ENCODE results near the gene BUD31. TPM values are rescaled to one million over a fixed set of nuclear protein-coding genes. Genes with fewer than 3 reads are reported as not detected.

Gene BUD31
- total and polyA plus RNA-seq, 2 experiments from 2014 or later, result 77.1 to 247 TPM

DNA sequence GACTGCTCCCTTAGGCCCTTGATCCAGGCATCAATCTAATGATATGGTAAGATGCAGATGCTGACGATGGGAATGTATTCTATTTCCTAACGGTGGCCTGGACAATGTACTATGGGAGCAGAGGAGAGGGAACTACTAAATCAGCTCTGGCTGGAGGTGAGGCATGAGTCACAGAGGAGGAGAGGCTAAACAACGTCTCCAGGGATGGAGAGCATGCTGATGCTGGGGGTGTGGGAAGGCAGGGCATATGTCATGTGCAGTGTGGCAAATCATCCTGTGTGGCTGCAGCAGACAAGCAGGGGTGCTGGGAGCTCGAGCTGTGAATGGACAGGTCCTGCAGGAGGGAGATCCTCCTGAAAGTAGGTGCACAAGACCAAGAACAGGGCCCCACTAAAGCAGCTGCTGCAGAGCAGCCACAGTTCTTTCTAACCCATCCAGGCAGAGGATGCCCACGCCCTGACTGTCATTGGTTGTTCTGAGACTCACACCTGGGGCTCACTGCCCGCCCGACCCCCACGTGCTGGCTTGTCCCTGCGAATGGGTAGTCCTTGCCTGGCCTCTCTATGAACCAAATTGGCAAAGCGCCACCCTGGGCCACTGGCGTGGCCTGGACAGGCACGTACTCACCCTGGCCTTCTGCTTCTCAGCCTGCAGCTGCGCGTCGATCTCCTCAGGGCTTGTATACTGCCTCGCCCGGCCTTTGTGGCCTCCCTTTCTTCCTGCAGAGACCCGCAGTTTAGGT, 4.4 kb upstream of the BUD31 start:
- TF ChIP-seq JUNB (IDR thresholded peaks at IDR 0.05; ENCODE audit: unreplicated experiment) (no peak), STAT1 (IDR thresholded peaks at IDR 0.05; ENCODE audit: unreplicated experiment) (no peak), ZNF331 (CRISPR knock-in tag; IDR thresholded peaks at IDR 0.05; ENCODE audit: low read depth) (no peak), POLR2AphosphoS5 (IDR thresholded peaks at IDR 0.05; ENCODE audit: low read depth) (no peak; the same call in 1 of the 2 replicates), EZH2 (IDR thresholded peaks at IDR 0.05; ENCODE audit: low read depth, unreplicated experiment) (no peak), CREB1 (CRISPR knock-in tag; IDR thresholded peaks at IDR 0.05; ENCODE audit: low read depth) (no peak), NANOG (IDR thresholded peaks at IDR 0.05; ENCODE audit: borderline replicate concordance) (no peak), ZNF114 (CRISPR knock-in tag; IDR thresholded peaks at IDR 0.05) (no peak), EZH2phosphoT487 (IDR thresholded peaks at IDR 0.05; ENCODE audit: unreplicated experiment) (no peak)
- TF ChIP-seq, protein P1, sequence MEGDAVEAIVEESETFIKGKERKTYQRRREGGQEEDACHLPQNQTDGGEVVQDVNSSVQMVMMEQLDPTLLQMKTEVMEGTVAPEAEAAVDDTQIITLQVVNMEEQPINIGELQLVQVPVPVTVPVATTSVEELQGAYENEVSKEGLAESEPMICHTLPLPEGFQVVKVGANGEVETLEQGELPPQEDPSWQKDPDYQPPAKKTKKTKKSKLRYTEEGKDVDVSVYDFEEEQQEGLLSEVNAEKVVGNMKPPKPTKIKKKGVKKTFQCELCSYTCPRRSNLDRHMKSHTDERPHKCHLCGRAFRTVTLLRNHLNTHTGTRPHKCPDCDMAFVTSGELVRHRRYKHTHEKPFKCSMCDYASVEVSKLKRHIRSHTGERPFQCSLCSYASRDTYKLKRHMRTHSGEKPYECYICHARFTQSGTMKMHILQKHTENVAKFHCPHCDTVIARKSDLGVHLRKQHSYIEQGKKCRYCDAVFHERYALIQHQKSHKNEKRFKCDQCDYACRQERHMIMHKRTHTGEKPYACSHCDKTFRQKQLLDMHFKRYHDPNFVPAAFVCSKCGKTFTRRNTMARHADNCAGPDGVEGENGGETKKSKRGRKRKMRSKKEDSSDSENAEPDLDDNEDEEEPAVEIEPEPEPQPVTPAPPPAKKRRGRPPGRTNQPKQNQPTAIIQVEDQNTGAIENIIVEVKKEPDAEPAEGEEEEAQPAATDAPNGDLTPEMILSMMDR (conservative IDR thresholded peaks at IDR 0.05; ENCODE audit: low read depth in 2 of 2), result no peak
- TF ChIP-seq, protein P2, sequence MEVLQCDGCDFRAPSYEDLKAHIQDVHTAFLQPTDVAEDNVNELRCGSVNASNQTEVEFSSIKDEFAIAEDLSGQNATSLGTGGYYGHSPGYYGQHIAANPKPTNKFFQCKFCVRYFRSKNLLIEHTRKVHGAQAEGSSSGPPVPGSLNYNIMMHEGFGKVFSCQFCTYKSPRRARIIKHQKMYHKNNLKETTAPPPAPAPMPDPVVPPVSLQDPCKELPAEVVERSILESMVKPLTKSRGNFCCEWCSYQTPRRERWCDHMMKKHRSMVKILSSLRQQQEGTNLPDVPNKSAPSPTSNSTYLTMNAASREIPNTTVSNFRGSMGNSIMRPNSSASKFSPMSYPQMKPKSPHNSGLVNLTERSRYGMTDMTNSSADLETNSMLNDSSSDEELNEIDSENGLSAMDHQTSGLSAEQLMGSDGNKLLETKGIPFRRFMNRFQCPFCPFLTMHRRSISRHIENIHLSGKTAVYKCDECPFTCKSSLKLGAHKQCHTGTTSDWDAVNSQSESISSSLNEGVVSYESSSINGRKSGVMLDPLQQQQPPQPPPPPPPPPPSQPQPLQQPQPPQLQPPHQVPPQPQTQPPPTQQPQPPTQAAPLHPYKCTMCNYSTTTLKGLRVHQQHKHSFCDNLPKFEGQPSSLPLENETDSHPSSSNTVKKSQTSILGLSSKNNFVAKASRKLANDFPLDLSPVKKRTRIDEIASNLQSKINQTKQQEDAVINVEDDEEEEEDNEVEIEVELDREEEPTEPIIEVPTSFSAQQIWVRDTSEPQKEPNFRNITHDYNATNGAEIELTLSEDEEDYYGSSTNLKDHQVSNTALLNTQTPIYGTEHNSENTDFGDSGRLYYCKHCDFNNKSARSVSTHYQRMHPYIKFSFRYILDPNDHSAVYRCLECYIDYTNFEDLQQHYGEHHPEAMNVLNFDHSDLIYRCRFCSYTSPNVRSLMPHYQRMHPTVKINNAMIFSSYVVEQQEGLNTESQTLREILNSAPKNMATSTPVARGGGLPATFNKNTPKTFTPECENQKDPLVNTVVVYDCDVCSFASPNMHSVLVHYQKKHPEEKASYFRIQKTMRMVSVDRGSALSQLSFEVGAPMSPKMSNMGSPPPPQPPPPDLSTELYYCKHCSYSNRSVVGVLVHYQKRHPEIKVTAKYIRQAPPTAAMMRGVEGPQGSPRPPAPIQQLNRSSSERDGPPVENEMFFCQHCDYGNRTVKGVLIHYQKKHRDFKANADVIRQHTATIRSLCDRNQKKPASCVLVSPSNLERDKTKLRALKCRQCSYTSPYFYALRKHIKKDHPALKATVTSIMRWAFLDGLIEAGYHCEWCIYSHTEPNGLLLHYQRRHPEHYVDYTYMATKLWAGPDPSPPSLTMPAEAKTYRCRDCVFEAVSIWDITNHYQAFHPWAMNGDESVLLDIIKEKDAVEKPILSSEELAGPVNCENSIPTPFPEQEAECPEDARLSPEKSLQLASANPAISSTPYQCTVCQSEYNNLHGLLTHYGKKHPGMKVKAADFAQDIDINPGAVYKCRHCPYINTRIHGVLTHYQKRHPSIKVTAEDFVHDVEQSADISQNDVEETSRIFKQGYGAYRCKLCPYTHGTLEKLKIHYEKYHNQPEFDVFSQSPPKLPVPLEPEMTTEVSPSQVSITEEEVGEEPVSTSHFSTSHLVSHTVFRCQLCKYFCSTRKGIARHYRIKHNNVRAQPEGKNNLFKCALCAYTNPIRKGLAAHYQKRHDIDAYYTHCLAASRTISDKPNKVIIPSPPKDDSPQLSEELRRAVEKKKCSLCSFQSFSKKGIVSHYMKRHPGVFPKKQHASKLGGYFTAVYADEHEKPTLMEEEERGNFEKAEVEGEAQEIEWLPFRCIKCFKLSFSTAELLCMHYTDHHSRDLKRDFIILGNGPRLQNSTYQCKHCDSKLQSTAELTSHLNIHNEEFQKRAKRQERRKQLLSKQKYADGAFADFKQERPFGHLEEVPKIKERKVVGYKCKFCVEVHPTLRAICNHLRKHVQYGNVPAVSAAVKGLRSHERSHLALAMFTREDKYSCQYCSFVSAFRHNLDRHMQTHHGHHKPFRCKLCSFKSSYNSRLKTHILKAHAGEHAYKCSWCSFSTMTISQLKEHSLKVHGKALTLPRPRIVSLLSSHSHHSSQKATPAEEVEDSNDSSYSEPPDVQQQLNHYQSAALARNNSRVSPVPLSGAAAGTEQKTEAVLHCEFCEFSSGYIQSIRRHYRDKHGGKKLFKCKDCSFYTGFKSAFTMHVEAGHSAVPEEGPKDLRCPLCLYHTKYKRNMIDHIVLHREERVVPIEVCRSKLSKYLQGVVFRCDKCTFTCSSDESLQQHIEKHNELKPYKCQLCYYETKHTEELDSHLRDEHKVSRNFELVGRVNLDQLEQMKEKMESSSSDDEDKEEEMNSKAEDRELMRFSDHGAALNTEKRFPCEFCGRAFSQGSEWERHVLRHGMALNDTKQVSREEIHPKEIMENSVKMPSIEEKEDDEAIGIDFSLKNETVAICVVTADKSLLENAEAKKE (CRISPR knock-in tag; IDR thresholded peaks at IDR 0.05), result no peak
- TF ChIP-seq, protein P3, sequence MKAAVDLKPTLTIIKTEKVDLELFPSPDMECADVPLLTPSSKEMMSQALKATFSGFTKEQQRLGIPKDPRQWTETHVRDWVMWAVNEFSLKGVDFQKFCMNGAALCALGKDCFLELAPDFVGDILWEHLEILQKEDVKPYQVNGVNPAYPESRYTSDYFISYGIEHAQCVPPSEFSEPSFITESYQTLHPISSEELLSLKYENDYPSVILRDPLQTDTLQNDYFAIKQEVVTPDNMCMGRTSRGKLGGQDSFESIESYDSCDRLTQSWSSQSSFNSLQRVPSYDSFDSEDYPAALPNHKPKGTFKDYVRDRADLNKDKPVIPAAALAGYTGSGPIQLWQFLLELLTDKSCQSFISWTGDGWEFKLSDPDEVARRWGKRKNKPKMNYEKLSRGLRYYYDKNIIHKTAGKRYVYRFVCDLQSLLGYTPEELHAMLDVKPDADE (IDR thresholded peaks at IDR 0.05), result no peak
- TF ChIP-seq, protein P4, sequence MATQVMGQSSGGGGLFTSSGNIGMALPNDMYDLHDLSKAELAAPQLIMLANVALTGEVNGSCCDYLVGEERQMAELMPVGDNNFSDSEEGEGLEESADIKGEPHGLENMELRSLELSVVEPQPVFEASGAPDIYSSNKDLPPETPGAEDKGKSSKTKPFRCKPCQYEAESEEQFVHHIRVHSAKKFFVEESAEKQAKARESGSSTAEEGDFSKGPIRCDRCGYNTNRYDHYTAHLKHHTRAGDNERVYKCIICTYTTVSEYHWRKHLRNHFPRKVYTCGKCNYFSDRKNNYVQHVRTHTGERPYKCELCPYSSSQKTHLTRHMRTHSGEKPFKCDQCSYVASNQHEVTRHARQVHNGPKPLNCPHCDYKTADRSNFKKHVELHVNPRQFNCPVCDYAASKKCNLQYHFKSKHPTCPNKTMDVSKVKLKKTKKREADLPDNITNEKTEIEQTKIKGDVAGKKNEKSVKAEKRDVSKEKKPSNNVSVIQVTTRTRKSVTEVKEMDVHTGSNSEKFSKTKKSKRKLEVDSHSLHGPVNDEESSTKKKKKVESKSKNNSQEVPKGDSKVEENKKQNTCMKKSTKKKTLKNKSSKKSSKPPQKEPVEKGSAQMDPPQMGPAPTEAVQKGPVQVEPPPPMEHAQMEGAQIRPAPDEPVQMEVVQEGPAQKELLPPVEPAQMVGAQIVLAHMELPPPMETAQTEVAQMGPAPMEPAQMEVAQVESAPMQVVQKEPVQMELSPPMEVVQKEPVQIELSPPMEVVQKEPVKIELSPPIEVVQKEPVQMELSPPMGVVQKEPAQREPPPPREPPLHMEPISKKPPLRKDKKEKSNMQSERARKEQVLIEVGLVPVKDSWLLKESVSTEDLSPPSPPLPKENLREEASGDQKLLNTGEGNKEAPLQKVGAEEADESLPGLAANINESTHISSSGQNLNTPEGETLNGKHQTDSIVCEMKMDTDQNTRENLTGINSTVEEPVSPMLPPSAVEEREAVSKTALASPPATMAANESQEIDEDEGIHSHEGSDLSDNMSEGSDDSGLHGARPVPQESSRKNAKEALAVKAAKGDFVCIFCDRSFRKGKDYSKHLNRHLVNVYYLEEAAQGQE (IDR thresholded peaks at IDR 0.05; ENCODE audit: unreplicated experiment), result no peak
- Mint-ChIP-seq H3K27ac (no peak overlapping the region), H3K36me3 (ENCODE audit: low read depth) (peaks cover 64% of the 10 kb centered on the region), H3K9me3 (no peaks in the 10 kb centered on the region), H3K4me3 (no peak overlapping the region; the same call in 2 of the 3 replicates), H3K27me3 (ENCODE audit: insufficient read depth, low read depth, poor library complexity) (peaks cover 13% of the 10 kb centered on the region), H3K4me1 (peaks cover 14% of the 10 kb centered on the region)
- Histone ChIP-seq H3K4me2 (no peak overlapping the region), H4K20me1 (replicated peaks; ENCODE audit: insufficient read depth) (peaks cover 31% of the 10 kb centered on the region), H3K79me2 (replicated peaks; ENCODE audit: insufficient read depth) (peaks cover 56% of the 10 kb centered on the region), H3K4me1 (ENCODE audit: insufficient read depth) (peaks cover 16% of the 10 kb centered on the region), H3K27me3 (ENCODE audit: insufficient read depth) (no peaks in the 10 kb centered on the region), H3F3A (replicated peaks; ENCODE audit: low read depth) (peaks cover 23% of the 10 kb centered on the region), H3K27ac (ENCODE audit: low read depth) (no peak overlapping the region), H3K36me3 (ENCODE audit: insufficient read depth) (peaks cover 27% of the 10 kb centered on the region), H2AFZ (no peak overlapping the region), H3K4me3 (no peak overlapping the region), H3K9me2 (ENCODE audit: insufficient read depth) (no peaks in the 10 kb centered on the region)
- no peak for DNase-seq (ENCODE audit: low spot score)
- no peak for ATAC-seq
